Measurements from ENCODE around the gene ZNF846.

- no peak for TF ChIP-seq CTCF (IDR thresholded peaks at IDR 0.05)
- TF ChIP-seq POLR2A (IDR thresholded peaks at IDR 0.05) = no peak
- TF ChIP-seq POLR2AphosphoS5 (IDR thresholded peaks at IDR 0.05; ENCODE audit: insufficient read depth in 1 of 2, low read depth in 1 of 2) = no peak
Measured at GRCh38 chr19:9786819-9787218, 18.3 kb upstream of the ZNF846 start.
